IMR-90 (cell line): ENCODE measurements around the gene MFAP4. TPM values are rescaled to one million over a fixed set of nuclear protein-coding genes. Genes with fewer than 3 reads are reported as not detected.

Experiments
- ATAC-seq: fragments of 200-7000 bp; cut with Tn5 transposase; 2 replicates; pipeline ENCODE4 v1.9.1; 2020; ENCODE audit warnings: low read depth, mild to moderate bottlenecking, moderate library complexity
- BruUV-seq: library from RNA; stranded (reverse); fragments of 400-500 nt; replicated peaks from 2 replicates; lab custom pipeline; 2021; lab: Mats Ljungman, UMichigan
- CTCF ChIA-PET: fragments of 300-600 bp; formaldehyde crosslinking; extraction: SDS; loops from one replicate; lab custom pipeline; 2021; ENCODE audit warnings: antibody characterized with exemption; lab: Yijun Ruan, JAX
- POLR2A ChIA-PET: fragments of 300-600 bp; sonication (Branson Sonifier 250); formaldehyde crosslinking; loops from one replicate; lab custom pipeline; 2022; ENCODE audit warnings: antibody characterized with exemption; ENCODE audit not compliant: unreplicated experiment; lab: Charles Lee
- DNase-seq: peaks from one replicate; pipeline ENCODE4 v3.0.0; 2013
- H2AFZ ChIP-seq: replicated peaks from 2 replicates; pipeline ENCODE3; 2013; ENCODE audit warnings: low read length, mild to moderate bottlenecking; ENCODE audit not compliant: poor library complexity
- H2AK5ac ChIP-seq: 2 replicates; pipeline ENCODE4 v1.6.1; 2013; ENCODE audit warnings: low read depth, low read length, inconsistent platforms
- H2AK9ac ChIP-seq: replicated peaks from 2 replicates; pipeline ENCODE3; 2013; ENCODE audit warnings: mild to moderate bottlenecking, low read depth, low read length, moderate library complexity; ENCODE audit not compliant: poor library complexity
- H2BK120ac ChIP-seq: 2 replicates; pipeline ENCODE4 v1.6.1; 2013; ENCODE audit warnings: low read depth, low read length, inconsistent platforms
- H2BK15ac ChIP-seq: 3 replicates; pipeline ENCODE4 v1.6.1; 2013; ENCODE audit warnings: low read depth, low read length, inconsistent platforms
- H2BK20ac ChIP-seq: 2 replicates; pipeline ENCODE4 v1.6.1; 2013; ENCODE audit warnings: low read depth, mild to moderate bottlenecking, inconsistent platforms, low read length, moderate library complexity
- H2BK5ac ChIP-seq: 2 replicates; pipeline ENCODE4 v1.6.1; 2013; ENCODE audit warnings: mild to moderate bottlenecking, low read depth, low read length, inconsistent platforms; ENCODE audit not compliant: poor library complexity, severe bottlenecking
- H3K14ac ChIP-seq: replicated peaks from 2 replicates; pipeline ENCODE4 v1.6.1; 2013; ENCODE audit warnings: low read depth, low read length, inconsistent platforms
- H3K18ac ChIP-seq: 2 replicates; pipeline ENCODE4 v1.6.1; 2013; ENCODE audit warnings: low read depth, low read length, control low read depth
- H3K23ac ChIP-seq: 2 replicates; pipeline ENCODE4 v1.6.1; 2013; ENCODE audit warnings: low read depth, low read length, inconsistent platforms
- H3K27ac ChIP-seq: 2 replicates; pipeline ENCODE4 v1.5.1; 2013; ENCODE audit warnings: mild to moderate bottlenecking, control low read depth, low read length; ENCODE audit not compliant: insufficient read depth
- H3K27me3 ChIP-seq: 2 replicates; pipeline ENCODE4 v1.6.1; 2013; ENCODE audit warnings: low read length; ENCODE audit not compliant: control insufficient read depth, insufficient read depth
- H3K36me3 ChIP-seq: 2 replicates; pipeline ENCODE4 v1.6.1; 2013; ENCODE audit warnings: low read length, mixed read lengths; ENCODE audit not compliant: control insufficient read depth, insufficient read depth
- H3K4ac ChIP-seq: 2 replicates; pipeline ENCODE4 v1.6.1; 2013; ENCODE audit warnings: low read depth, low read length, inconsistent platforms
- H3K4me1 ChIP-seq: 2 replicates; pipeline ENCODE4 v1.6.1; 2013; ENCODE audit warnings: low read length, mixed read lengths; ENCODE audit not compliant: control insufficient read depth, insufficient read depth
- H3K4me2 ChIP-seq: 2 replicates; pipeline ENCODE4 v1.6.1; 2013; ENCODE audit warnings: low read depth, mild to moderate bottlenecking, control low read depth, low read length, moderate library complexity
- H3K4me3 ChIP-seq: 2 replicates; pipeline ENCODE4 v1.5.1; 2013; ENCODE audit warnings: low read depth, mild to moderate bottlenecking, control low read depth, low read length, moderate library complexity; ENCODE audit not compliant: insufficient read depth
- H3K56ac ChIP-seq: 2 replicates; pipeline ENCODE4 v1.6.1; 2013; ENCODE audit warnings: low read length, inconsistent platforms; ENCODE audit not compliant: insufficient read depth; ENCODE audit errors: extremely low read depth
- H3K79me1 ChIP-seq, 2 experiments: 2 replicates each; pipeline ENCODE4 v1.6.1; 2013; ENCODE audit warnings: low read length in 2 of 2, inconsistent platforms in 1 of 2, low read depth in 1 of 2
- H3K9ac ChIP-seq: 2 replicates; pipeline ENCODE4 v1.6.1; 2013; ENCODE audit warnings: low read depth, low read length, control low read depth
- H3K9me1 ChIP-seq: 2 replicates; pipeline ENCODE4 v1.6.1; 2013; ENCODE audit warnings: low read length, inconsistent platforms; ENCODE audit not compliant: insufficient read depth
- H3K9me3 ChIP-seq: 2 replicates; pipeline ENCODE4 v1.6.1; 2013; ENCODE audit warnings: low read length; ENCODE audit not compliant: control insufficient read depth, insufficient read depth
- H4K20me1 ChIP-seq: 2 replicates; pipeline ENCODE4 v1.6.1; 2013; ENCODE audit warnings: low read length, inconsistent platforms; ENCODE audit not compliant: insufficient read depth
- H4K5ac ChIP-seq: 2 replicates; pipeline ENCODE4 v1.6.1; 2013; ENCODE audit warnings: mild to moderate bottlenecking, low read depth, low read length, control low read depth
- H4K8ac ChIP-seq, 2 experiments: 2 replicates each; pipeline ENCODE4 v1.6.1; 2013; ENCODE audit warnings: low read depth in 2 of 2, low read length in 2 of 2, control low read depth in 1 of 2, inconsistent platforms in 1 of 2
- H4K91ac ChIP-seq: 2 replicates; pipeline ENCODE4 v1.6.1; 2013; ENCODE audit warnings: low read depth, low read length, inconsistent platforms; ENCODE audit not compliant: insufficient read depth
- CEBPB ChIP-seq: IDR thresholded peaks from 2 replicates; pipeline ENCODE4 v1.6.1; 2012; ENCODE audit warnings: low read depth, low read length, improper control_type of control experiment
- CHD1 ChIP-seq: IDR thresholded peaks from 2 replicates; pipeline ENCODE4 v1.6.1; 2012; ENCODE audit warnings: low read depth, low read length, improper control_type of control experiment
- CTCF ChIP-seq: conservative IDR thresholded peaks from 2 replicates; pipeline ENCODE4 v1.5.1; 2012; ENCODE audit warnings: mild to moderate bottlenecking, low read depth, low read length, improper control_type of control experiment
- ELK1 ChIP-seq: fragments of 150-350 bp; IDR thresholded peaks from 2 replicates; pipeline ENCODE4 v1.6.1; 2016; ENCODE audit warnings: low read depth, mild to moderate bottlenecking, low read length, moderate library complexity, borderline replicate concordance
- FOS ChIP-seq: fragments of 150-350 bp; IDR thresholded peaks from 2 replicates; pipeline ENCODE4 v1.6.1; 2016; ENCODE audit warnings: low read depth, low read length
- MAFK ChIP-seq: IDR thresholded peaks from 2 replicates; pipeline ENCODE4 v1.6.1; 2012; ENCODE audit warnings: low read depth, low read length, improper control_type of control experiment
- MAZ ChIP-seq: IDR thresholded peaks from 2 replicates; pipeline ENCODE4 v1.6.1; 2012; ENCODE audit warnings: low read depth, mild to moderate bottlenecking, low read length, improper control_type of control experiment, moderate library complexity, borderline replicate concordance
- MXI1 ChIP-seq: IDR thresholded peaks from 2 replicates; pipeline ENCODE4 v1.6.1; 2012; ENCODE audit warnings: low read depth, mild to moderate bottlenecking, low read length, moderate library complexity, borderline replicate concordance
- POLR2A ChIP-seq: IDR thresholded peaks from 2 replicates; pipeline ENCODE4 v1.6.1; 2012; ENCODE audit warnings: mild to moderate bottlenecking, low read depth, low read length
- RAD21 ChIP-seq: IDR thresholded peaks from 2 replicates; pipeline ENCODE4 v1.6.1; 2012; ENCODE audit warnings: low read length, improper control_type of control experiment
- RCOR1 ChIP-seq: IDR thresholded peaks from 2 replicates; pipeline ENCODE4 v1.6.1; 2012; ENCODE audit warnings: mild to moderate bottlenecking, low read length, improper control_type of control experiment; ENCODE audit not compliant: insufficient replicate concordance
- RFX5 ChIP-seq: IDR thresholded peaks from 2 replicates; pipeline ENCODE4 v1.8.0; 2012; ENCODE audit warnings: low read depth, mild to moderate bottlenecking, low read length, moderate library complexity
- WGBS, 2 experiments: methylation state at CpG; one replicate each; pipeline versions ENCODE4 v1.1.5 to v1.1.7; 2013; ENCODE audit warnings: missing lambda C conversion rate in 2 of 2; ENCODE audit not compliant: insufficient read length in 1 of 2; ENCODE audit errors: extremely low coverage in 2 of 2; 5-methylcytosine and 5-hydroxymethylcytosine counted together
- dilution Hi-C: fragments of 300-500 bp; cut with HindIII; formaldehyde crosslinking; loops from one replicate; pipeline ENCODE4 v1.14.3; 2018; ENCODE audit warnings: low sequenced_read_pairs; ENCODE audit not compliant: unreplicated experiment
- in situ Hi-C: fragments of 300-500 bp; cut with MboI; formaldehyde crosslinking; loops from 3 replicates; pipeline ENCODE4 v1.14.3; 2019; ENCODE audit warnings: low sequenced_read_pairs, inconsistent platforms, mixed read lengths
- intact Hi-C: fragments of 100-400 bp; cut with micrococcal nuclease; formaldehyde crosslinking; loops from 2 replicates; pipeline ENCODE4 v1.10.0; 2022
- polyA plus RNA-seq, 3 experiments: library from polyadenylated mRNA; depleted of rRNA; stranded (reverse); fragments of >200 nt; gene quantifications; 2 replicates each; pipeline ENCODE4 v1.2.3, GENCODE V29; 2012; ENCODE audit warnings: low replicate concordance in 1 of 3
- total RNA-seq: library from RNA; depleted of rRNA; stranded (reverse); fragments of >200 nt; gene quantifications from 2 replicates; pipeline ENCODE4 v1.2.3, GENCODE V29; 2012

The MFAP4 gene
- total and polyA plus RNA-seq, 2 of the 4 experiments (the other 2 are of a cell fraction) = 7.0 to 71.6 TPM

- H3K9me3 ChIP-seq = no peaks in the 10 kb centered on the region
- H2BK20ac ChIP-seq = no peak overlapping the region
- no peak overlapping the region for H4K5ac ChIP-seq
- CTCF ChIA-PET = interaction anchor here (2.5 kb wide), 1 partner anchor 49 kb away, joined by 12 read pairs; the partner anchor contains the start of gene B9D1
- H3K23ac ChIP-seq = no peak overlapping the region
- no peak overlapping the region for H3K18ac ChIP-seq
- no TSS peak for BruUV-seq
- no peak for ATAC-seq
- H2AK9ac ChIP-seq = peak overlapping the region; percentile 71
- no peak overlapping the region for H4K91ac ChIP-seq
- H2BK5ac ChIP-seq = no peak overlapping the region
- 0 out of 2 replicates have a peak overlapping the region, but pooled peaks have one; percentile 13 for H2AK5ac ChIP-seq
- H4K20me1 ChIP-seq = no peaks in the 10 kb centered on the region
- dilution Hi-C loops = no loop called here
- WGBS, 2 experiments = 94% methylated on average over 3 of the region's 9 CpGs; no CpG with 5 or more reads in 1 of the 2 experiments
- no peaks in the 10 kb centered on the region for H3K27me3 ChIP-seq
- H2AFZ ChIP-seq = peak overlapping the region; percentile 53
- no peak for TF ChIP-seq RAD21
- no peak for TF ChIP-seq CHD1
- TF ChIP-seq RCOR1 = no peak
- no peak for TF ChIP-seq ELK1
- no peak for TF ChIP-seq FOS
- no peak for TF ChIP-seq POLR2A
- no peak for TF ChIP-seq MAZ
- no peak for TF ChIP-seq RFX5
- no peak for TF ChIP-seq MAFK
- TF ChIP-seq CEBPB = no peak
- TF ChIP-seq CTCF = no peak
- no peak for TF ChIP-seq MXI1
- in situ Hi-C loops = no loop called here
- no peaks in the 10 kb centered on the region for H3K36me3 ChIP-seq
- POLR2A ChIA-PET = interaction anchor here (0.6 kb wide), 2 partner anchors 27 kb away, joined by 4 read pairs; no protein-coding TSS in a partner anchor
- no peak overlapping the region for H3K9ac ChIP-seq
- no peak overlapping the region for H3K4me3 ChIP-seq
- peaks cover 8% of the 10 kb centered on the region for H3K9me1 ChIP-seq
- no peak overlapping the region for H2BK120ac ChIP-seq
- no peak overlapping the region for H4K8ac ChIP-seq
- H3K27ac ChIP-seq = no peak overlapping the region
- H3K4me1 ChIP-seq = peaks cover 11% of the 10 kb centered on the region; the same call in 1 of the 2 replicates
- H2BK15ac ChIP-seq = no peak overlapping the region
- intact Hi-C loops = no loop called here
- H3K4me2 ChIP-seq = no peak overlapping the region
- H3K56ac ChIP-seq = no peak overlapping the region
- no peaks in the 10 kb centered on the region for H3K79me1 ChIP-seq
- no peak for DNase-seq
- no peak overlapping the region for H3K4ac ChIP-seq
- H3K14ac ChIP-seq = no peak overlapping the region; the same call in 1 of the 2 replicates
Observed at GRCh38 chr17:19411631-19412030, 24.6 kb upstream of the MFAP4 start.
